A549 treated with GW870086 at 1 μM for 4 hours (cell line): ENCODE measurements around the gene PLEKHF1. TPM values are rescaled to one million over a fixed set of nuclear protein-coding genes. Genes with fewer than 3 reads are reported as not detected.

Experiments
- total RNA-seq: library from RNA; stranded (reverse); fragments of 200-300 nt; extraction: Qiagen RNA extraction; gene quantifications from 5 replicates; pipeline ENCODE4 v1.2.3, GENCODE V29; 2022; ENCODE audit warnings: low read depth

PLEKHF1 gene
- total RNA-seq: 6.7 to 9.0 TPM (median 8.8 TPM) in 5 replicates

GRCh38 chr19:29665215-29665825 is at the start of gene PLEKHF1:
PLEKHF1 (plus strand) TSS chr19:29665461; CDS start chr19:29673840, 8,379 bp downstream.

GRCh38 chr19:29714953-29715700 is 49.9 kb downstream of the PLEKHF1 start, which contains the start of gene C19orf12:
C19orf12 (minus strand) TSS chr19:29715261; CDS start chr19:29708413, 6,848 bp downstream.

Other genes with a start within 250 kb of the PLEKHF1 start
- not detected in 5 replicates for gene VSTM2B, start 139.5 kb upstream of the PLEKHF1 start, total RNA-seq
- 195 to 213 TPM (median 199 TPM) in 5 replicates for gene POP4, start 59.2 kb upstream of the PLEKHF1 start, total RNA-seq
- 40.1 to 52.2 TPM (median 49.9 TPM) in 5 replicates for gene C19orf12, start 49.8 kb downstream of the PLEKHF1 start, total RNA-seq
- 22.6 to 25.0 TPM (median 23.7 TPM) in 5 replicates for gene CCNE1, start 146.5 kb downstream of the PLEKHF1 start, total RNA-seq